Trophoblast cell (in vitro differentiated cells and primary cell): ENCODE results near the gene MAGEF1. TPM values are rescaled to one million over a fixed set of nuclear protein-coding genes. Genes with fewer than 3 reads are reported as not detected.

Experiments used
- DNase-seq, 2 donors: peaks; one replicate each; pipeline ENCODE4 v3.0.0-alpha.2; 2016
- H2AFZ ChIP-seq: 2 replicates; pipeline ENCODE4 v1.6.1; 2013; ENCODE audit warnings: low read length, moderate library complexity, mild to moderate bottlenecking; ENCODE audit not compliant: insufficient read depth, poor library complexity
- H2AK5ac ChIP-seq: 2 replicates; pipeline ENCODE4 v1.6.1; 2013; ENCODE audit warnings: mild to moderate bottlenecking, low read length
- H2BK120ac ChIP-seq: 2 replicates; pipeline ENCODE4 v1.6.1; 2013; ENCODE audit warnings: low read length, mild to moderate bottlenecking, moderate library complexity; ENCODE audit not compliant: insufficient read depth, poor library complexity
- H2BK12ac ChIP-seq: 2 replicates; pipeline ENCODE4 v1.6.1; 2013; ENCODE audit warnings: mild to moderate bottlenecking, low read length, moderate library complexity
- H2BK5ac ChIP-seq: 2 replicates; pipeline ENCODE4 v1.6.1; 2013; ENCODE audit warnings: low read length, low read depth, moderate library complexity, mild to moderate bottlenecking; ENCODE audit not compliant: poor library complexity
- H3K14ac ChIP-seq: 2 replicates; pipeline ENCODE4 v1.6.1; 2013; ENCODE audit warnings: mild to moderate bottlenecking, low read length
- H3K18ac ChIP-seq: 2 replicates; pipeline ENCODE4 v1.6.1; 2013; ENCODE audit warnings: mild to moderate bottlenecking, low read length
- H3K23ac ChIP-seq: 2 replicates; pipeline ENCODE4 v1.6.1; 2013; ENCODE audit warnings: low read length
- H3K27ac ChIP-seq: 2 replicates; pipeline ENCODE4 v1.5.1; 2013; ENCODE audit warnings: low read depth, mild to moderate bottlenecking, inconsistent platforms, low read length, moderate library complexity
- H3K27me3 ChIP-seq: 2 replicates; pipeline ENCODE4 v1.6.1; 2013; ENCODE audit warnings: inconsistent platforms, mild to moderate bottlenecking, low read length, moderate library complexity; ENCODE audit not compliant: insufficient read depth
- H3K36me3 ChIP-seq, 2 experiments: 1 replicate in 1 of 2; 2 replicates in 1 of 2; pipeline ENCODE4 v1.6.1; 2013; ENCODE audit warnings: low read length in 2 of 2, mild to moderate bottlenecking in 2 of 2, moderate library complexity in 1 of 2; ENCODE audit not compliant: insufficient read depth in 2 of 2, control insufficient read depth in 1 of 2
- H3K4ac ChIP-seq: 2 replicates; pipeline ENCODE4 v1.6.1; 2013; ENCODE audit warnings: low read depth, mild to moderate bottlenecking, low read length, moderate library complexity
- H3K4me1 ChIP-seq, 2 experiments: 1 replicate in 1 of 2; 2 replicates in 1 of 2; pipeline ENCODE4 v1.6.1; 2013; ENCODE audit warnings: low read length in 2 of 2, mild to moderate bottlenecking in 2 of 2, moderate library complexity in 1 of 2; ENCODE audit not compliant: insufficient read depth in 2 of 2, control insufficient read depth in 1 of 2
- H3K4me2 ChIP-seq: 2 replicates; pipeline ENCODE4 v1.6.1; 2013; ENCODE audit warnings: inconsistent platforms, mild to moderate bottlenecking, low read length, moderate library complexity
- H3K4me3 ChIP-seq: 2 replicates; pipeline ENCODE4 v1.5.1; 2013; ENCODE audit warnings: mild to moderate bottlenecking, low read depth, low read length, inconsistent platforms
- H3K79me1 ChIP-seq: one replicate; pipeline ENCODE4 v1.6.1; 2013; ENCODE audit warnings: low read length
- H3K79me2 ChIP-seq: 2 replicates; pipeline ENCODE4 v1.6.1; 2013; ENCODE audit warnings: low read length, mild to moderate bottlenecking; ENCODE audit not compliant: control insufficient read depth, insufficient read depth, poor library complexity
- H3K9ac ChIP-seq: 2 replicates; pipeline ENCODE4 v1.6.1; 2013; ENCODE audit warnings: mild to moderate bottlenecking, low read length
- H3K9me3 ChIP-seq: 2 replicates; pipeline ENCODE4 v1.6.1; 2013; ENCODE audit warnings: low read depth, mild to moderate bottlenecking, control low read depth, inconsistent platforms, low read length; ENCODE audit not compliant: insufficient read depth
- H4K12ac ChIP-seq: 2 replicates; pipeline ENCODE4 v1.6.1; 2013; ENCODE audit warnings: low read depth, mild to moderate bottlenecking, low read length, moderate library complexity
- H4K8ac ChIP-seq: 2 replicates; pipeline ENCODE4 v1.6.1; 2013; ENCODE audit warnings: low read depth, mild to moderate bottlenecking, low read length, moderate library complexity
- H4K91ac ChIP-seq: one replicate; pipeline ENCODE4 v1.6.1; 2013; ENCODE audit warnings: low read depth, mild to moderate bottlenecking, low read length, moderate library complexity
- WGBS: extraction: QIAGEN DNeasy Blood & Tissue Kit; methylation state at CpG from one replicate; pipeline ENCODE4 v1.1.7; 2013; ENCODE audit warnings: missing lambda C conversion rate; ENCODE audit not compliant: insufficient read length, insufficient coverage; ENCODE audit errors: extremely low coverage; 5-methylcytosine and 5-hydroxymethylcytosine counted together
- polyA plus RNA-seq: library from polyadenylated mRNA; stranded (reverse); fragments of 200-250 nt; gene quantifications from 2 replicates; pipeline ENCODE4 v1.2.3, GENCODE V29; 2013

The MAGEF1 gene
- 28.9 and 31.1 TPM in 2 replicates for polyA plus RNA-seq

- DNase-seq: peak; percentile 76 to 78
- peak within 1 kb of the TSS; percentile 98 for H3K18ac ChIP-seq
- H4K91ac ChIP-seq: peak within 1 kb of the TSS; percentile 97
- peak within 1 kb of the TSS; percentile 99 for H4K8ac ChIP-seq
- H3K14ac ChIP-seq: peak within 1 kb of the TSS; percentile 96
- peaks cover 6% of the 10 kb centered on the region for H3K9me3 ChIP-seq
- peaks cover 3 to 4% of the 10 kb centered on the region in 2 experiments for H3K36me3 ChIP-seq
- peak within 1 kb of the TSS; percentile 95 for H3K4me3 ChIP-seq
- peak within 1 kb of the TSS; percentile 96 for H2BK120ac ChIP-seq
- peak within 1 kb of the TSS; percentile 91 for H2BK5ac ChIP-seq
- H4K12ac ChIP-seq: peak within 1 kb of the TSS; percentile 100
- no peak within 1 kb of the TSS for H3K23ac ChIP-seq
- WGBS: no CpG with 5 or more reads among the region's 67 CpGs
- H3K9ac ChIP-seq: peak within 1 kb of the TSS; percentile 94
- H3K4me2 ChIP-seq: peak within 1 kb of the TSS; percentile 64
- peak within 1 kb of the TSS; percentile 94 for H3K27ac ChIP-seq
- H2AK5ac ChIP-seq: peak within 1 kb of the TSS; percentile 91
- H3K4me1 ChIP-seq: peaks cover 12 to 13% of the 10 kb centered on the region in 2 experiments
- H3K79me1 ChIP-seq: peaks cover 14% of the 10 kb centered on the region
- H3K4ac ChIP-seq: peak within 1 kb of the TSS; percentile 90
- peak within 1 kb of the TSS; percentile 94 for H2AFZ ChIP-seq
- H3K27me3 ChIP-seq: no peaks in the 10 kb centered on the region
- peak within 1 kb of the TSS; percentile 12 for H2BK12ac ChIP-seq
- peaks cover 11% of the 10 kb centered on the region for H3K79me2 ChIP-seq
These were observed at the start of gene MAGEF1 for GRCh38 chr3:184711493-184712247. Gene MAGEF1 (minus strand): TSS chr3:184712064. CDS start chr3:184711821, 243 bp downstream.

- no peak overlapping the region for H2BK5ac ChIP-seq
- H3K4ac ChIP-seq: no peak overlapping the region
- H3K18ac ChIP-seq: no peak overlapping the region
- no peak overlapping the region for H2AFZ ChIP-seq
- no peak overlapping the region for H3K4me3 ChIP-seq
- peaks cover 0 to 3% of the 10 kb centered on the region in 2 experiments for H3K4me1 ChIP-seq
- H3K14ac ChIP-seq: no peak overlapping the region
- H3K23ac ChIP-seq: no peak overlapping the region
- 100% methylated on average over 1 of the region's 13 CpGs for WGBS
- H3K79me2 ChIP-seq: no peaks in the 10 kb centered on the region
- H3K27me3 ChIP-seq: no peaks in the 10 kb centered on the region
- H3K79me1 ChIP-seq: no peaks in the 10 kb centered on the region
- no peak overlapping the region for H4K91ac ChIP-seq
- no peaks in the 10 kb centered on the region for H3K36me3 ChIP-seq
- no peak overlapping the region for H3K4me2 ChIP-seq
- H2BK120ac ChIP-seq: no peak overlapping the region
- peaks cover 3% of the 10 kb centered on the region for H3K9me3 ChIP-seq
- DNase-seq: no peak
- peak overlapping the region; percentile 16 for H2AK5ac ChIP-seq
- H3K9ac ChIP-seq: no peak overlapping the region
- no peak overlapping the region for H2BK12ac ChIP-seq
- no peak overlapping the region for H4K8ac ChIP-seq
- no peak overlapping the region for H3K27ac ChIP-seq
- no peak overlapping the region for H4K12ac ChIP-seq
These were observed 49.4 kb upstream of the MAGEF1 start for GRCh38 chr3:184761075-184761841.

GRCh38 chr3:184760337-184761074, 48.6 kb upstream of the MAGEF1 start:
- H3K14ac ChIP-seq: no peak overlapping the region
- no peak overlapping the region for H3K27ac ChIP-seq
- 100% methylated on average over 1 of the region's 8 CpGs for WGBS
- H3K4ac ChIP-seq: no peak overlapping the region
- H2BK12ac ChIP-seq: no peak overlapping the region
- H3K4me2 ChIP-seq: no peak overlapping the region
- no peak for DNase-seq
- peaks cover 3% of the 10 kb centered on the region for H3K9me3 ChIP-seq
- no peaks in the 10 kb centered on the region for H3K79me2 ChIP-seq
- H3K18ac ChIP-seq: no peak overlapping the region
- H3K23ac ChIP-seq: no peak overlapping the region
- H3K4me1 ChIP-seq: peaks cover 0 to 3% of the 10 kb centered on the region in 2 experiments
- no peak overlapping the region for H2BK120ac ChIP-seq
- H2BK5ac ChIP-seq: no peak overlapping the region
- H3K27me3 ChIP-seq: no peaks in the 10 kb centered on the region
- no peak overlapping the region for H4K91ac ChIP-seq
- no peak overlapping the region for H2AFZ ChIP-seq
- H4K12ac ChIP-seq: no peak overlapping the region
- H3K79me1 ChIP-seq: no peaks in the 10 kb centered on the region
- no peak overlapping the region for H3K4me3 ChIP-seq
- no peak overlapping the region for H3K9ac ChIP-seq
- no peak overlapping the region for H4K8ac ChIP-seq
- H3K36me3 ChIP-seq: no peaks in the 10 kb centered on the region
- H2AK5ac ChIP-seq: no peak overlapping the region

GRCh38 chr3:184759666-184760200, 47.9 kb upstream of the MAGEF1 start:
- Histone ChIP-seq H4K8ac (no peak overlapping the region), H2AK5ac (no peak overlapping the region), H3K36me3 (no peaks in the 10 kb centered on the region), H3K9me3 (peaks cover 3% of the 10 kb centered on the region), H4K91ac (no peak overlapping the region), H4K12ac (no peak overlapping the region), H3K27me3 (no peaks in the 10 kb centered on the region), H2BK5ac (no peak overlapping the region), H3K4me1 (no peaks in the 10 kb centered on the region), H2AFZ (no peak overlapping the region), H3K18ac (no peak overlapping the region), H3K23ac (no peak overlapping the region), H3K9ac (no peak overlapping the region), H2BK120ac (no peak overlapping the region), H3K79me1 (no peaks in the 10 kb centered on the region), H3K79me2 (no peaks in the 10 kb centered on the region), H3K27ac (no peak overlapping the region), H2BK12ac (no peak overlapping the region), H3K4me2 (no peak overlapping the region), H3K4ac (no peak overlapping the region), H3K4me3 (peak overlapping the region; percentile 17), H3K14ac (no peak overlapping the region)
- no peak for DNase-seq
- no CpG with 5 or more reads among the region's 14 CpGs for WGBS
